ENCODE measurements around the gene HLA-DRB1.

- TF ChIP-seq GATA2 (IDR thresholded peaks at IDR 0.05; ENCODE audit: low read depth, low read length): no peak
- no peak for TF ChIP-seq GATA3 (IDR thresholded peaks at IDR 0.05; ENCODE audit: low read depth, low read length)
Observed at GRCh38 chr6:32578962-32579361, 10.7 kb downstream of the HLA-DRB1 start.
